NCI-H748 (cell line): ENCODE data around the gene CACNA1G.

Source experiments
- DNase-seq: peaks from one replicate; lab custom pipeline; 2025; ENCODE audit not compliant: unreplicated experiment; lab: John Stamatoyannopoulos, UW

The CACNA1G gene

DNA sequence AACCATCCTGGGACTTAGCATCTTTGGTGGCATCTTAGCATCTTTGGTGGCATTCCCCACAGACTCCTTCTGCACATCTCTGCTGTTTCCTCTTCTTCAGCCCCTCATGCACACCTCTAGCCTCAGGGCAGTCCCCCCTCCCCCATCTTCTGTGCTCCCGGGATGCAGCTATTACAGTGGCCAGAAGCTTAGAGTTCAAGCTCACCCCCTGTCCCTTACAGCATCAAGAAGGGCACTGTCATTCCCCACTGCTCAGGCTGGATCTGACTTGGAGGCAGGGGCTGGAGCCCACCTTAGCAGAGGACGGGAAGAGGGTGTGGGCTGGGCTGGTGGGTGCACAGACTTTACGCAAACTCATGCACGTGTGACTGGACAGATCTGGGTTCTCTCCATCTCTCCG is 27.3 kb upstream of the CACNA1G start:
- DNase-seq = no peak

- peak; percentile 22 for DNase-seq
Observed at GRCh38 chr17:50533720-50534148, 26.8 kb upstream of the CACNA1G start.

- no peak for DNase-seq
Observed at GRCh38 chr17:50534222-50534978, 26.1 kb upstream of the CACNA1G start.

DNA sequence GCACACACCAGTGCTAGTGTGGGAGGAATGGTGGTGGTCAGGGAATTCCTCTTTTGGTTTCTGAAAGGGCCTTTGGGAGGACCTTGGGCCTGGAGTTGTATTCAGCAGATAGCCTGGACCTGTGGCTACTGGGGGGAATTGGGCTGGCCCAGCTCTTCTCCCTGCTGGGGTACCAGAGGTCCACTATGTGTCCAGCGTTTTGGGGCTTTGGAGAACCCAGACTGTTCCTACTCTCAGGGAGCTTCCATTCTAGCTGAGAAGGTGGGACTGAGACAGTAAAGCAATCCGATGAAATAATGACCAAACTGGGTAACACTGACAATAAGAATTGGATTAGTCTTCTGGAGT is 25.6 kb upstream of the CACNA1G start:
- no peak for DNase-seq

DNA sequence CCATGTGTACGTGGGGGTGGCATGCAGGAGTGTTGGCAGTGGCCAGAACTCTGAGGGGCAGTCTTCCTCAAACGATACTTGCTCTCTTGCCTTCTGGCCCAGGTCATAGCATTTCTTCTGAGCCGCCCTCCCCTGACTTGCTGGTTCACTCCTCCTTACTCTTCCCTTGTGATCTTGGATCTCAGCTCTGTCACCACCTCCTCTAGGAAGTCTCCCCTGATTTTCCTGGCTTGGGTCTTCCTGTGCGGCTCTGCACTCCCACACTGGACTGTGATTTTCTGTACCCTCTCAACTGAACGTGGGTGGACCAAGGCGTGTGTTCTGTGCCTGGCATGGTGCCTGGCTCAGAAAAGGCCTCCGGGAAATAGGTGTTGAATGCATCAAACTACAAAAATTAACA is 25.1 kb upstream of the CACNA1G start:
- no peak for DNase-seq

GRCh38 chr17:50536683-50537646 is 23.6 kb upstream of the CACNA1G start:
- no peak for DNase-seq

DNA sequence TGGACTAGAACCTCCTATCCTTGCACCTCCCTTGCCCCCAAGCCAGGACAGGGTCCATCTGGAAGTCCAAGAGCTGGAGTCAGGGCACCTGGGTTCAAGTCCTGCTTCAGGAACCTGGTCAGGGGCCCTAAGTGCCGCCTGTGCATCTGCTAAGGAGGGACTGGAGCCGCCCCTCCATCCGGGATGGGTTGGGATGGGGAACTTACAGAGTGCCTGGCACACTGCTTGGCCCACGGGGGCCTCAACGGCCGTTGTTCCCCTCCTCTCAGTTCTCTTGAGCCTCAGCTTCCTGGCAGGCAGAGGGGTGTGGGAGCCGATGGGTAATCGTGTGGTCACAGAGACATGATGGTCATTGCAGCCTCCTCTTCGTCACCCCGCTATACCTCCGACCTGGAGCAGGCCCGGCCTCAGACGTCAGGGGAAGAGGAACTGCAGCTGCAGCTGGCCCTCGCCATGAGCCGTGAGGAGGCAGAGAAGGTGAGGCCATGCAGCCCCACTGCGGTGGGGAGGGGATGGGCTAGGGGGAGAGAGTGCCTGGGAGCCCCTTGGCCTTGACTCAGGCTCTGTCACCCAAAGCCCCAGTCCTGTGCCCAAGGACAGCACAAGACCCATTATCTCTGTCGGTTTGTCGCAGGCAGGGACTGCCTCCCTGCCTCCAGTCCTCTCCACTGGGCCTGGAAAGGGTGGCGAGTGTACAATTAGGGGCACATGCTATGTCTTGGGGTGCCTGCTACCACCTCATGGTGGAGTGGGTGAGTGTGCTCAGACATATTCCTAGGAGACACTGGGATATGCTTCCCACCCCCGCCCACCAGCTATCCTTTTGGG is 22.6 kb upstream of the CACNA1G start:
- no peak for DNase-seq

DNA sequence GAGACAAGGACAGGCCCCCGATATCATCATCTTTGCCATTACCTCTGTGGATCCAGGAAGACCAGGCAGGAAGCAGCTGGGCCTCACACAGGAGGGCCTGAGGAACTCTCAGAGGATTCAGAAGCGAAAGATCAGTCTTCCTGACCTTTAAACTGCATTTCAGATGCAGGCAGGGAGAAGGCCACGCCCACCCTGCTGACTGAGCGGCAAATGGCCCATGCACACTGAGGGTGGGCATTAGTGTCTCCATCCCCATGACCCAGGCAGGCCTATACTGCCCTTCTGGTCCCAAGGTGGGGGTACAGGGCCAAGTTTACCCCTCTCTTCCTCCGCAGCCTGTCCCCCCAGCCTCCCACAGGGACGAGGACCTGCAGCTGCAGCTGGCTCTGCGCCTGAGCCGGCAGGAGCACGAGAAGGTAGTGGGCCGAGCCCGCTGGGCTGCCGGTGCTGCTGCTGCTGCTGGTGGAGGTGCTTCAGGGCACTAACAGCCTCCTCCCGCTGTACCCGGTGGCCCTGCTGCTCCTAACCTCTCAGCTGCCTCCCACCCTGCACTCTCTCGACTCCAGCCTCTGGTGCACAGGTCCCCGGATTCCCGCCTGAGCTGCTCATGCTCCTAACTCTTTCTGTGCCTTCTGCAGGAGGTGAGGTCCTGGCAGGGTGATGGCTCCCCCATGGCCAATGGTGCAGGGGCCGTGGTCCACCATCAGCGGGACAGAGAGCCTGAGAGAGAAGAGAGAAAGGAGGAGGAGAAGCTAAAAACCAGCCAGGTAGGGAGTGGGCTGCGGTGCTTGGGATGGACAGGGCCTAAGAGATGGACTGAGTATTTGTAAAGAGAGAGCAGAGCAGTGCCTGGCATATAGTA is 21.7 kb upstream of the CACNA1G start:
- no peak for DNase-seq

DNA sequence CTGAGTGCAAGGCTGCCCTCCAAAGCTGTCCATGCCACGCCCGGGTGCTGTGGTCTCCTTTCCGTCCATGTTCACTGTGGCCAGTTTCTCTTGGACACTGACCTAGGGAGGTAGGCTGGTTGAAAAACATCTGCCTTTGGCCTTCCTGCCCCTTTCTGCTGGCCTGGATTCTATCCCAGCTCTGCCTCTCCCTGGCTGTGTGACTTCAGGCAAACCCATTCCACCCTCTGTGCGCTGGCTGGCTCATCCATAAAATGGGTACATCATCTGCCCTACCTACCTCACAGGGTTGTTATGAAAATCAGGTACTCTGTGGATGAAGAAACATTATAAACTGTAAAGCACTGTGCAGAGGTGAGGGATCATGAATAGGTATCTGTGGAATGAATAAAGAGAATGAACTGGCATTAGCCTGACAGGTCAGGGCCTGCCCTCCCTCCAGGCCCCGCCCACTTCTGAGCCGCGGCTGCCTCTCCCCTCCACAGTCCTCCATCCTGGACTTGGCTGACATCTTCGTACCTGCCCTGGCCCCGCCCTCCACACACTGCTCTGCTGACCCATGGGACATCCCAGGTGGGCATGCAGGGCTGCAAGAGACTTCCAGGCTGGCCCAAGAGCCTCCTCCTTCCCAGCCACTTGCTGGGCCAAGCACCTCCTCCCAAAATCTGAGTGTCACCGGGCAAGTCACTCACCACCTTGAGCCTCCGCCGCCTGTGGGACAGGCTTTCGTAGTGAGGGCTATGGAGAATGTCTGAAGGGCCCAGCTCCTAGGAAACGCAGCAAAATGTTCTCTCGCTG is 20.6 kb upstream of the CACNA1G start:
- DNase-seq = no peak

DNA sequence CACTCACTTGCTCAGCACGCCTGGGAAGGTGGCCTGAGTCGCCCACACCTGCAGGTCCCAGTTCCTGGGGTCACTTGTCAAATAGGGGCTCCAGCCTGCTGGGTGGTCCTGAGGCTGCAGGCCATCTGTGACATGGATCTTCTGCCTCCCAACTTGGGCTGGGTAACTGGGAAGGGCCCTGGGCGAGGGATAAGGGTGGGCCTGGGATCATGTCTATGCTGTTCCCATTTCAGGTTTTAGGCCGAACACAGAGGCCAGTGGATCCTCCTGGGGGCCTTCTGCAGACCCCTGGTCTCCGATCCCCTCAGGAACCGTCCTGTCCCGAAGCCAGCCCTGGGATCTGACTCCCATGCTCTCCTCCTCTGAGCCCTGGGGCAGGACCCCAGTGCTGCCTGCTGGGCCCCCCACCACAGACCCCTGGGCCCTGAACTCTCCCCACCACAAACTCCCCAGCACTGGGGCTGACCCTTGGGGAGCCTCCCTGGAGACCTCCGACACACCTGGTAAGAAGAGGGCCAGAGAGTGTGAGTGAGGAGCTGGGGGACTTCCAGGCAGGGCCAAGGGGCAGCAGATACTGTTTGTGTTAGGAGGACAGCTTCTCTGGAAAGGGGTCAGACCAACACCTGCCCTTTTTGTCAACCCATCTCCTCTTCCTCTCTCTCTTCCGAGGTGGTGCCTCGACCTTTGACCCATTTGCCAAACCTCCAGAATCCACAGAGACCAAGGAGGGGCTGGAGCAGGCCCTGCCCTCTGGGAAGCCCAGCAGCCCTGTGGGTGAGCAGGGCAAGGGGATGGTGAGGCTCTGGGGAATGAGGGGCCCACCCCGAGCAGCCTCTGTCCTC is 19.7 kb upstream of the CACNA1G start:
- no peak for DNase-seq

DNA sequence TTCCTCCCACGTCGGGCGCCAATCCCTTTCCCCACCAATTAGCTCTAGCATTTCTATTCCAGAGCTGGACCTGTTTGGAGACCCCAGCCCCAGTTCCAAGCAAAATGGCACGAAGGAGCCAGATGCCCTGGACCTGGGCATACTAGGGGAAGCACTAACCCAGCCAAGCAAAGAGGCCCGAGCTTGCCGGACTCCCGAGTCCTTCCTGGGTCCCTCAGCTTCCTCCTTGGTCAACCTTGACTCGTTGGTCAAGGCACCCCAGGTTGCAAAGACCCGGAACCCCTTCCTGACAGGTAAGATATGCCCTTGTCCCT is 19.2 kb upstream of the CACNA1G start:
- no peak for DNase-seq

DNA sequence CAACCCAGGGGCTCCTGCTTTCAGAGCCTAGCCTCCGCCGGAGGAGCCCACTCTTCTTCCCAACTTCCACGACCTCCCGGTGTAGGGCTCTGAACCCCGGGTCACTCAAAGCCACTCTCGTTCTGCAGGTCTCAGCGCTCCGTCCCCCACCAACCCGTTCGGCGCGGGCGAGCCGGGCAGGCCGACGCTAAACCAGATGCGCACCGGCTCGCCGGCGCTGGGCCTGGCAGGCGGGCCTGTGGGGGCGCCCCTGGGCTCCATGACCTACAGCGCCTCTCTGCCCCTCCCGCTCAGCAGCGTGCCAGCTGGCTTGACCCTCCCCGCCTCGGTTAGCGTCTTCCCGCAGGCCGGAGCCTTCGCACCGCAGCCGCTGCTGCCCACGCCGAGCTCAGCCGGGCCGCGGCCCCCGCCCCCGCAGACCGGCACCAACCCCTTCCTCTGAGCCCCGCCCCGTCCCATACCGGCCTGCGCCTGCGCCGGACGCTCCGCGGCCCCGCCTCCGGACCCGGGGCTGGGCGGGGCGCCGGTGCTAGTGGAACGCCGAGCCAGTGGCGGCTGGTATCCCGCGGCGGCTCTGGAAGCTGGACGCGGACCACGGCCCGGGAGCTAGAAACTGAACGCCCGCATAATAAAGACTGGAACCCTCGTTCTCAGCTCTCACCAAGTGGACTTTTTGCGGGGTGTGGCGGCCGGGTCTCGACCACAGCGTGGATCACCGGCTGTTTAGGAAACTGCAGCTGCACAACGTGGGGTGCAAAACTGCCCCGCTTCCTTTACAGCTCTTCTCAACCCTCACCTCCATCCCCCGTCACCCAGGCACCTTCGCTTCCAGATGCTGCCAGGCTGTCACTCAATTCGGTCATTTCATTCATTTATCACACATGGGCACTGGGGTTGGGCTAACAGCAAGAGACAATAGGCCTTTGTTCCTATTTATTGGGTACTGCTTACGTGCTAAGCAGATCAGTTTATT is 18.5 kb upstream of the CACNA1G start:
- peak; percentile 80 for DNase-seq

DNA sequence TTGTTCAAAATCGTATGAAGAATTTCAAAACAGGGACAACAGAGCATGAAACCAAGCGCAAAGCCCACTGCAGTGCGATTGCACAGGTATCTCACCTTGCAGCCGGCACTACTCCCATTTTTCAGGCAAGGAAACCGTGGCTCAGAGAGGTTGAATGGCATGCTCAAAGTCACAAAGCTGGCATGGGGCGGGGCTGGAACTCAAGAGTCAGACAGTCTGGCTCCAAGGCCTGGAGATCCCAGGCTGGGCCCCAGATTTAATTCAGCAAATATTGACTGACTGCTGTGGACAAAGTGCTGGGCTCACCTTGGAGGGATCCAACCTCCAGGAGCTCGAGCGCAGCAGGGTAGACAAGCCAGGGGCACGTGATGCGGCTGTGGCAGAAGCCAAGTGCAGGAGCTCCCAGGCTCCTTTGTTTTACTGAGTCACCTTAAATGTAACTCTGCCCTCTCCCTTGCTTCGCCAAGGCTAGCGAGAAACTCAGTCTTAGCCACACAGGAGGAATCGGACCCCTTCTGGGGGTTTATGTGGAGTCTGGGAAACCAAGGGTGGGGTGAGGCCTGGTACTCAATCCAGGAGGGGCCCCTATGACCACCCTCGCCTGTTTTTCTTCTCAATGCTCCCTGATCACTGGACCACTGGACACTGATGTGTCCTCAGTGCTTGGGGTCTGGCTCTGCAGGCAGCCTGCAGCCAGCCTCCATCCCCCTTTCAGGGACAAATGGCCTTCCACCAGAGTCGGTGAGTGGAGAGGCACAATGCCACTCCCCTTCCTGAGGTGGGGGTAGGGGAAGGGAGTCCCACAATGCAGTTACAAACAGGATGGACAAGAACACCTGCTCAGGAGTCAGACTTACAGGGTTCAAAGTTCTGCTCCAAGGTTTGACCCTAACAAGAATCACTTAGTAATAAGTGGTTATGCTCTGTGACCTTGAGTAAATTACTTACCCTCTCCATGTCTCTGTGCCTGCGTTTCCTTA is 17.4 kb upstream of the CACNA1G start:
- DNase-seq = peak; percentile 78

DNA sequence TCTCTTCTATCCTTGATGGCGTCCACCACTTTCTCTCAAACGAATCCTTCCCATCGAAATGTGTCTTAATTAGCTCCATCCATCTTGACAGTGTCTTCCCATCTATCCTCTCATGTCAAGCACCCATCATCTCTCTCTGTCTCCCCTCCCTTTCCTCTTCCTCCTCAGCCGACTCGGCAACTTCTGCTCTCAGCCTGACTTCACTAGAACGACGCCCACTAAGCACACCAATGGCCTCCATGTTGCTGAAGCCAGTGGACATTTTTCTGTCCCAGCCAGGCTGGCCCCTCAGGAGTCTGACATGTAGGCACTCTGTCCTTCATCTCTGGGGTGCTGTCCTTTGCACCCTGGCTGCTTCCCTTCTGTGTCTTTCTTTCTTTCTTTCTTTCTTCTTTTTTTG is 16.0 kb upstream of the CACNA1G start:
- no peak for DNase-seq

GRCh38 chr17:50545311-50545710 is 15.2 kb upstream of the CACNA1G start:
- no peak for DNase-seq

DNA sequence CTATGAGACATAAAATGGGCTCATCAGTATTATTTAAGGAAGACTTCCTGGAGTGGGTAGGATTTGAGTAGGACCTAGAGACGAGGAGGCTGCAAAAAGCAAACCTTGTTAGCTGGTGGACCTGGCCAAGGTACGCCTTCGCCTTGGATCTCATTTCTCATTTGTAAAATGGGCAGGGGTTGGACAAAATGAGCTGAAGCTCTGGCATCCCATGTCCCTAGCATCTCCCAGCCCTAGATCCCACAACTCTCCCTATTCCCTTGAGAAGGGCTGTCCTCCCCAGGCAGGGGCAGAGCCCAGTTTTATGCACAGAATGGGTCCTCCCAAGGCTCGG is 13.8 kb upstream of the CACNA1G start:
- DNase-seq = no peak
